Activated naive CD8-positive, alpha-beta T cell treated with anti-CD3 and anti-CD28 coated beads, Interleukin-2, amount 50 U/mL, for 16 hours (primary cell): ENCODE data around the gene KBTBD13.

Experiments
- DNase-seq: peaks from one replicate; pipeline ENCODE4 v3.0.0-alpha.2; 2020; ENCODE audit warnings: low read depth, low spot score

The KBTBD13 gene

DNA sequence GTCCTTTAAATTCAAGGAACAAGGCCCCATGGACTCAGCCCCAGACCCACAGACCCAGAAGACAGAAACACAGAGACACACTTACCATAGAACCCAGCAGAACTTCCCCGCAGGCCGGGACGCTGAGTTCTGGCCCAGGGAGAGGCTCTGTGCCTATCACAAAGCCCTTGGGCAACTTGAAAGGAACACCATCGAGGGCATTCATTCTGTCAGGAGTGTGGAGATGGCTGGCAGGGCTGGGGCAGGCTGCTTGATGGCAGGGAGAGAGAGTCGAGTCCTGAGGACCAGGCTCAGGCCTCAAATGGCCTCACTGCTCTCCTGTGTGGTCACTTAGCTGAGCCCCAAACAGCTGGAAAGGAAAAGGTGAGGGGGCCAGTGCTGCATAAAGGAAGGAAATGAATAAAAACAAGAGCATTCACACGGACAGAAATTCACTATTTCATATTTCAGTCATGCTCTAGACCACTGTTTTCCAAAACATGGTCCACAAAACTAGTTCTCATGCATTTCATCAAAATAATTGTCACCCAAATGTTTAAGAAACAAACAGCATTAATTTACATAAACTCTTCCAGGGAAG is 29.6 kb downstream of the KBTBD13 start:
- no peak for DNase-seq

GRCh38 chr15:65110676-65111292 is 34.2 kb downstream of the KBTBD13 start:
- DNase-seq, result no peak

GRCh38 chr15:65115086-65115485 is 38.5 kb downstream of the KBTBD13 start, which contains the start of gene UBAP1L:
TSS of gene UBAP1L (minus strand) at chr15:65115200. CDS start at chr15:65106215, 8,985 bp downstream.
- DNase-seq, result no peak

DNA sequence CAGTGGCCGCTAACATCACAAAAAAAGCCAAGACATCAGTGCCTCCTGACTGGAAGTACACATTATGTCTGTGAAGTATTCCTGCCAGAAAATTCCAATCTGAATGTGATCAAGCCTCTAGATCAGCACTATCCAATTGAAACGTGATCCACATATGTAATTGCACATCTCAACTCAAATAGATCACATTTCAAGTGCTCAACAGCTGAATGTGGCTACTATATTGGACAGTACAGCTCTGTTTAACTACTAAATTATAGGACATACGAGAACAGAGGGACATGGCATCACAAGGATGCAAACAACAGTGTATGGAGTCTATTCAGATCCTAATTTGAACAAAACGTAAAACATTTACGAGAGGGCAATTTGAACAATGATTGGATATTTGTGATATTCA is 39.0 kb downstream of the KBTBD13 start:
- DNase-seq, result no peak
